IPS-18c (cell line): Measurements from ENCODE around the gene SEMA5B.
A peak's percentile ranks its signal among the peaks of the same experiment; 100 is the strongest.

ENCODE experiments used
- H3K4me3 ChIP-seq: 2 replicates; pipeline ENCODE4 v1.7.0; 2013; ENCODE audit warnings: low read depth, mild to moderate bottlenecking, low read length, moderate library complexity; ENCODE audit not compliant: insufficient read depth
- H3K9me3 ChIP-seq: one replicate; pipeline ENCODE4 v1.6.1; 2013; ENCODE audit warnings: mild to moderate bottlenecking, low read length, moderate library complexity; ENCODE audit not compliant: control insufficient read depth, insufficient read depth

The SEMA5B gene

DNA sequence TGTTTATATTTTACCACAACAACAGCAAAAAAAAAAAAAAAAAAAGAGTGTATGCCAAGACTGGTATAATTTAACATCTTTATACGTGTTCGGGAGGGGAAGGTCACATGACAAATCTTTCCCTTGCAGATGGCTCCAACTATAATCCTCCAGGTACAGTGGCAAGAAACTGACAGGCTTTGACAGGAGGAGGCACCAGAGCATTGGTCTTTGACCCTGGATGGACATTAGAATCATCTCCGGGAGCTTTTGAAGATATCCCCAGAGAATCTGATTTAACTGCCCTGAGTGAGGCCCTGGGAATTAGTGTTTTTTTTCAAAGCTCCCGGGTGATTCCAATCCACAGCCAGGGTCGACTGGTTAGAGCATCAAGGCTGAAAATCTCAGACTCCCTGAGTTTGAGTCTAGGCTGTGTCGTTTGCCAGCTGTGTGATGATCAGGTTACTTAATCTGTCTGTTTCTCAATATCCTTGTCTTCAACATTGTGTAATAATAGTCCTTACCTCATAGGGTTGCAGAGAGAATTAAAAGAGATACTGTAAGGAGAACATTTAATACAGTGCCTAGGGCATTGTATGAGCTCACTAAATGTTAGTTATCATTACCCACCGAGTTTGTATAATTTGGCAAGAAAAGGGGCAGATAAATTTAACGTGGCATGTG, 8.9 kb upstream of the SEMA5B start:
- H3K9me3 ChIP-seq, result no peaks in the 10 kb centered on the region
- no peak overlapping the region for H3K4me3 ChIP-seq

- no peak overlapping the region for H3K4me3 ChIP-seq
- H3K9me3 ChIP-seq, result no peaks in the 10 kb centered on the region
Observed at GRCh38 chr3:123034996-123035395, 7.4 kb upstream of the SEMA5B start.

DNA sequence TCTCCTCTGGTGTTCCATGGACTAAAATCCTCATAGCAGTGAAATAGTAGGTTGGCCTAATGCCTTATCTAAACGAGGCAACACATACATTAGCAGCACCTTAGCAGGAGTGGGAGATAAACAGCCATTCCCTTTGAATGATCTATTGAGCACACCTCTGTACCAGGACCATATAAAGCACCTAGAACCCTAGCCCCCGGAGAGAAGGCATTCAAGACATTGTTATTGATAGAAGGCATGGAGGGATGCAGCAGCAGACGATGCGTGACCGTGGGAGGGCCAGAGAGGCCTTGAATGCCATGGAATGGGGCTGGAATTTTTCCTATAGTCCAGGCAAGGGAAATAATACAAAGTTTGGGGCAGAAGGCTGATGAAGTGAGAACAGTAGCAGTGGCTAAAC, 6.6 kb upstream of the SEMA5B start:
- Histone ChIP-seq H3K9me3 (no peaks in the 10 kb centered on the region), H3K4me3 (no peak overlapping the region)

GRCh38 chr3:123032057-123032456, 4.5 kb upstream of the SEMA5B start:
- H3K4me3 ChIP-seq, result no peak overlapping the region
- no peaks in the 10 kb centered on the region for H3K9me3 ChIP-seq

GRCh38 chr3:123031051-123031450, 3.5 kb upstream of the SEMA5B start:
- no peaks in the 10 kb centered on the region for H3K9me3 ChIP-seq

DNA sequence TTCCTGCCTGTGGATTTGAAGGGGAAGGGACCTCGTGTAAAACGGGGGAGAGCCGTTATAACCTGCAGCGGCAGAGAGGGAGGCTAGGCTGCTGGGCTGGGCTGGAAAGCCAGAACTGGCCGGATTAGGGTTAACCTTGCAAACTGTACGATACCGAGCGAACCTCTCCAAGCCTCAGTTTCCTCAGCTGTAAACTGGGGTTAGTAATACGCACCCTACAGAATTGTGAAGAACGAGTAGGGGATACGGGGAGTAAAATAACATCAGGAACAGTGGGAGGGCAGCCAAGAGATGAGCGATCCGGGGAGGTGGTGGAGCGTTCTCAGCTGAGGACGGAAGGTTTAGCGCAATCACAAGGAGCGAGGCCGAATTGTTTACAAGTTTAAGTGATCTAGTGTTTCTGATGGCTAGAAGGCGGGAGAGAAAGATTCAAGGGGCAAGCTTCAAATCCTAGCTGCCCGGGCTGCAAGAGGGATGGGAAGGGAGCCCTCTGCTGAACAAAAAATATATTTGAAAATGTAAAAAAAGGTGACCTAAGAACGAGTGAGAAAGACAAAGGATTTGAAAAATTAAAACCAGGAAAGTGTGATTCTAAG, 768 bp upstream of the SEMA5B start:
- H3K9me3 ChIP-seq, result no peaks in the 10 kb centered on the region
- H3K4me3 ChIP-seq, result peak overlapping the region; percentile 83

More at GRCh38 chr3:123031051-123031450, 3.5 kb upstream of the SEMA5B start:
- H3K4me3 ChIP-seq, result no peak overlapping the region

DNA sequence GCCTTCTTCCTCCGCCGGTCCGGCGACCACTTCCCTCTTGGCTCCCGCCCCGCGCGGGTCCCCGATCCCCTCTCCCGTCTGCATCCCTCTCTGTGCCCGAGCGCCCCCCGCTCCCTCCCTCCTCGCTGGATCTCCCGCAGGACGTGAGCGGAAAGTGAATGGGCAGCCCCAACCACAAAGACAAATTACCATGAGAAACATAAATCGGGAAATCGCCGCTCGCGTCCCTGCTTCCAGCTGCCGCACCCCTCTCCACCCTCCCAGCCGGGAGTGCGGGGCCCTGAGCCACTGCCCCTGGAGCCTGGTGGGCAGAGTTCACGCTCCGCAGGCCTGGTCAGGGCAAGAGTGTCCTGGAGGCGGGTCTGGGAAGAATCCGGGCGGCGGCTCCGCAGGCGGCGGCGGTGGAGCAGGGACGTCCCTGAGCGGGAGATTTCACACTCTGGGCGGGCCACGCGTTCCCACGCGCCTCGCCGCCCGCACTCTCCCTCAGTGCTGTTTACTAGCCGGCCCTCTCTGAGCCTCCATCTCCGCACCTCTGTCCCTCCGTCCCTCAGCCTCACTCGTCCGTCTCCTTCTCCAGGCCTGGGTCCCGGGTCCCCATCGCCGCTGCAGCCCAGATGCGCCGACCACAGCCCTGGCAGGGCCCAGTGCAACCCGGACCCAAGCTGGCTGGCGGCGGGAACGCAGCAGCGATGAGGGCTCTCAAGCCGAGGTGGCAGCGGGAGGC, 835 bp downstream of the SEMA5B start:
- Histone ChIP-seq H3K4me3 (peak overlapping the region; percentile 83), H3K9me3 (no peaks in the 10 kb centered on the region)

GRCh38 chr3:123025642-123026521, 1.7 kb downstream of the SEMA5B start:
- peak overlapping the region; percentile 83; the same call in 1 of the 2 replicates for H3K4me3 ChIP-seq

GRCh38 chr3:123024056-123024455, 3.5 kb downstream of the SEMA5B start:
- no peak overlapping the region for H3K4me3 ChIP-seq
- no peaks in the 10 kb centered on the region for H3K9me3 ChIP-seq

More at GRCh38 chr3:123025642-123026521, 1.7 kb downstream of the SEMA5B start:
- no peaks in the 10 kb centered on the region for H3K9me3 ChIP-seq

DNA sequence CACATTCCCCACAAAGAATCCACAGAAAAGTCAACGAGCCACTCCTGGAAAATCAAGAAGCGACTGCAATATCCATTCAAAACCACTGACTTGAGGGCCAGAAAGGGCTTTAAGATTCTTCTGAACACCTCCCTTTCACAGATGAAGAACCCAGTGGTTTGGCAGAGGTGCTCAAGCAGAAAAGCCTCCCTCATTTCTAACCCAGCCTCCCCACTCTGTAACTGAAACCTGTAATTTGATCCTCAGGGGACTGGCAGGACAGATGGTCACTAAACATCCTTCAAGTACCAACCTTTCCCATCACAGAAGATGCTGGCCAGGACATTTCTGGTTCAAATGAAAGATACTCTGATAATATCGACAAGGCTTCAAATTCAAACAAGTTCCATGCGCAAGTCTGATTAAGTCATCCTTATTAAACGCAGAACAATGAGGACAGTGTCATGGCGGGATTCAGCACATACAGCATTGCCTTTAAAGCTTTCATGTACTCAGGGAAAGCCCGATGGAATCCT, 5.5 kb downstream of the SEMA5B start:
- no peaks in the 10 kb centered on the region for H3K9me3 ChIP-seq

GRCh38 chr3:123021388-123021787, 6.2 kb downstream of the SEMA5B start:
- Histone ChIP-seq H3K4me3 (no peak overlapping the region), H3K9me3 (no peaks in the 10 kb centered on the region)

More for the DNA sequence above, 5.5 kb downstream of the SEMA5B start:
- no peak overlapping the region for H3K4me3 ChIP-seq

- no peaks in the 10 kb centered on the region for H3K9me3 ChIP-seq
- no peak overlapping the region for H3K4me3 ChIP-seq
Observed at GRCh38 chr3:123020709-123021108, 6.9 kb downstream of the SEMA5B start.

DNA sequence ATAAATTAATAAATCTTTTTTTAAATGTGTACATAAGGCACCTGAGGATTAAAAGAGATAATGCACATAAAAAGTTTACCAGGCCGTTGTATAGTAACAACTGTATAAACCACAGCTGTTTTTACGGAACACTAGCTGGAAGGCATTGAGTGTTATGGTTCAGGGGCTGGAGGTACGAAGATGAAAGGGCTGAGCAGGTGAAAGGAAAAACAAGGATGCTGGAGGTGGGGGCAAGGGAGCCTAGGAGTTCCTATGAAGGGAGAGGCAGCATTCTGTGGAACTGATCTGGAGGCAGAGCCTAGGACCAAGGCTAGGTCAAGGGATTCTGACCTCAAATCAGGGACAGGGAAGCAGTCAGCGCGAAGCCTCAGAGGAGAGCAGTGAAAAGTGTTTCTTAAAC, 8.0 kb downstream of the SEMA5B start:
- H3K9me3 ChIP-seq, result no peaks in the 10 kb centered on the region
- no peak overlapping the region for H3K4me3 ChIP-seq

DNA sequence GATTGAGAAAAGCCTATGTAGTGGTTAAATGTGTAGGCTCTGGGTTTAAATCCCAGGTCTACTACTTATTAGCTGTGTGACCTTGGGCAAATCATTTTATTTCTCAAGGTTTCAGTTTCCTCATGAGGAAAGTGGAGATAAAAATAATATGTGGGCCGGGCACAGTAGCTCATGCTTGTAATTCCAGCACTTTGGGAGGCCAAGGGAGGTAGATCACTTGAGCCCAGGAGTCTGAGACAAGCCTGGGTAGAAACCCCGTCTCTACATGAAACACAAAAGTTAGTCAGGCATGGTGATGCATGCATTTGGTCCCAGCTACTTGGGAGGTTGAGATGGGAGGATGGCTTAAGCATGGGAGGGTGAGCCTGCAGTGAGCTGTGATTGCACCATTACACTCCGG, 8.4 kb downstream of the SEMA5B start:
- no peaks in the 10 kb centered on the region for H3K9me3 ChIP-seq
- no peak overlapping the region for H3K4me3 ChIP-seq

DNA sequence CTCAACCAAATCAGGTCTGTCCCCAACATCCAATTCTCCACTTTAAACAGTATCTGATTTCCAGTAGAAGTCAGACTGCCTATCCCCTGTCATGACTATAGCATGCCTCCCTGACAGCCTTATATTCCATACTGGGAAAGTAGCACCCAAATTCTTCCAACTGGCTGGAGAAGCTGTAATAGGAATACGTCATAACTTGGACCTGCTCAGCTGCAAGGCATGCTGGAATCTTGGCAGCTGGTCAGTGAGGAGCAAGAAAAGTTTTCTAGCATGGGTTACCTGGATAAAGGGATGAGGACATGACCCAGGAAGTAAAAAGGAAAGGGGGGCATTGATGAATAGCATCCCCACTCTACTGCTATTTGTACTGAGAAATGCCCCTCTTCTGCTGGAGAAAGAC, 8.9 kb downstream of the SEMA5B start:
- H3K9me3 ChIP-seq, result no peaks in the 10 kb centered on the region
- H3K4me3 ChIP-seq, result no peak overlapping the region

- H3K4me3 ChIP-seq, result no peak overlapping the region
- no peaks in the 10 kb centered on the region for H3K9me3 ChIP-seq
Observed at GRCh38 chr3:123015596-123015995, 12.0 kb downstream of the SEMA5B start.

DNA sequence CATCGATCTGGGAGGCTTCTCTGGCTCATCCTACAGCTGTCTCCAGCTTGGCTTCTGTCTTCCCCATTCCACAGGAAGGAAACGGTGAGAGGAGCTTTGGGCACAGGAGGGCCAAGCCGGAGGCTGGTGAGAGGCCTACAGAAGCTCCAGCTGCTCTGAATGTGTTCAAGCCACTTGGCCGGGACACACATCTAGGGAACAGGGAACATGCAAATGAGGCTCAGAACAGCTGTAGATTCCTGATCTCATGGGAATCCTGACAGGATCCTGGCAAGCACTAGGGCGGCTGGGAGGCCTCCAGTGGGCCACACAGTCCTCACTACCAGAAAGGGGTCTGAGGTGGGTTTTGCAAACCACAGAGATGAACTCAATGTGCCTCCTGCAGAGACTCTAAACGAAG, 13.7 kb downstream of the SEMA5B start:
- H3K4me3 ChIP-seq, result no peak overlapping the region
- no peaks in the 10 kb centered on the region for H3K9me3 ChIP-seq
